GM21717 (cell line): Measurements from ENCODE around the gene ABHD12B.

Source experiments
- ATAC-seq: cut with Tn5 transposase; IDR thresholded peaks from one replicate; pipeline ENCODE4 v1.9.1; 2021; ENCODE audit warnings: mild to moderate bottlenecking, moderate library complexity; ENCODE audit not compliant: unreplicated experiment

Gene ABHD12B

DNA sequence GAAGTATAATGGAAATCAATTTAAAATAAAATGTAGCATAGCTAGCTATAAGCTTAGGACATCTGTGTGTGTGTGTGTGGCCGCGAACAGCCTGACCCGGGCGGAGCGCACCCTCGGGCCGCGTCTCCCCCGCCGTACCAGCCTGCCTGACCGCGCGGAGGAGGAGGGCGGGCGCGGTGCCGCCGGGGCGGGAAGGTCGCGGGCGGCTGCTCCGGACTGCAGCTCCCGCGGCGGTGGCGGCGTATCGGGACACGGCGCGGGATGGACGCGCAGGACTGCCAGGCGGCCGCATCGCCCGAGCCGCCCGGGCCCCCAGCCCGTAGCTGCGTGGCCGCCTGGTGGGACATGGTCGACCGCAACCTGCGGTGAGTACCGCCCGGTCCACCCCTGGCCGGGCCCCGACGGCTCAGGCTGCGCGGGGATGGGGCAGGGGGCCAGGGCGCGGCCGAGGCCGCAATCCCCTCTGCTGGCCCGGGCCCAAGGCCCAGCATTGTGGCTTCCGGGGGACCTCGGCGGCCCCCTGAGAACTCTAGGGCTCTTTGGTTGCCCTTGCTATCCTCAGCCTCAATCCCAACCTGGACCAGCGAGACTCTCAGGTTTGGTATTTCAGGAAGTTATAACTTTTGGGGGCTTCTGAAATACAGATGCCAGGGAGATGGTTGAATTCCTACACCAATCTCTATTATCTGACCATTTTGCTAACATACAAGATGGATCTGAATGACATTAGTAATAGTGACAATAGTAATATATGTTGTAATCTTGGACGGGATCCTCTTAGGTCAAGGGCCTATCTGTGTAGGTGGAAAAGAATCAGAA is at the start of gene ABHD12B:
Gene ABHD12B (plus strand): TSS at position 140 of the 819 bp plus-strand sequence. CDS start 122 bp downstream, at position 262.
- ATAC-seq = no peak

DNA sequence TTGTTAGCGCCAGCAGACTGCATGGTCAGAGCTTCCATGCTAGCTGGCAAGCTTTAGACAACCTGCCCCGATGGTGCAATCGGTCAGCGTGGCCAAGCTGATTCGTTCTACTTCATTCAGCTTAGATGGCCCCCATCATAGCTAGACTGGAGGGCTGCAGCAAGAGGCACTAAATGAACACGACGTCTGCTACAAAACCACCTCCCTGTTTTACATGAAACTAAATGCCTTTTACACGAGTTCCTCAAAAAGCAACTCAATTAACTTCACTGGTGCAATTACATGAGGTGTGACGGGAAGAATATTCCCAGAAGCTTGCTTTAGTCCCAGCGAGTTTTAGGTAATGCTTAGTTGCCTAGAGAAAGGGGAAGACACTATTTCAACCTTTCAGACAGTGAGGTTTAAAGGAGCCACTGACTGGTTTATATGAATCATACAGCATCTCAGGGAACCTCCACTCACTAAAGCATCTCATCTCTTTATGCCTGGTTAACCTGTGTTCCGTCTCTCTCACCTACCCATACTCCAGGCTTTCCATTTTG is 49.3 kb upstream of the ABHD12B start:
- ATAC-seq = no peak

- peak; percentile 28 for ATAC-seq
These were observed 48.6 kb upstream of the ABHD12B start for GRCh38 chr14:50823051-50823761.

- ATAC-seq = peak; percentile 54
These were observed 47.9 kb upstream of the ABHD12B start for GRCh38 chr14:50823762-50824636.

DNA sequence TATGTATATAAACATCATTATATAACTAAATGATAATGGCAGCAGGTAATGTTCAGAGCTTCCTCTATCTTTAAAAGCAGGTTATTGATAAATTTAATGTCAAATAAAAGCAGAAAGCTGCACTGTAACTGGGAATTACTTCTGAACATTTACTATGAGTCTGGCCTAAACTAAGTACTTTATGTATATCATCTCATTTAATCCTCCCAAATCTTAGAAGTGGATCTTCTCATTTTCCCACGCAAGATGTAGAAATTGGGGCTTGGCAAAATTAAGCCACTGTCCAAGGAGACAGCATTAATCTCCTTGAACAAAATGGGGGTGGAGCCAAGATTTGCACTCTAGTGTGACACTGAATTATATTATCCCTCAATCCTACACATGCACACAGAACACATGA is 46.5 kb upstream of the ABHD12B start:
- no peak for ATAC-seq

- ATAC-seq = no peak
These were observed 45.2 kb upstream of the ABHD12B start for GRCh38 chr14:50826681-50827080.

- no peak for ATAC-seq
These were observed 42.9 kb upstream of the ABHD12B start for GRCh38 chr14:50828721-50829488.

GRCh38 chr14:50829489-50830043 is 42.3 kb upstream of the ABHD12B start:
- peak; percentile 3 for ATAC-seq

GRCh38 chr14:50830044-50830931 is 41.6 kb upstream of the ABHD12B start:
- ATAC-seq = peak; percentile 38

DNA sequence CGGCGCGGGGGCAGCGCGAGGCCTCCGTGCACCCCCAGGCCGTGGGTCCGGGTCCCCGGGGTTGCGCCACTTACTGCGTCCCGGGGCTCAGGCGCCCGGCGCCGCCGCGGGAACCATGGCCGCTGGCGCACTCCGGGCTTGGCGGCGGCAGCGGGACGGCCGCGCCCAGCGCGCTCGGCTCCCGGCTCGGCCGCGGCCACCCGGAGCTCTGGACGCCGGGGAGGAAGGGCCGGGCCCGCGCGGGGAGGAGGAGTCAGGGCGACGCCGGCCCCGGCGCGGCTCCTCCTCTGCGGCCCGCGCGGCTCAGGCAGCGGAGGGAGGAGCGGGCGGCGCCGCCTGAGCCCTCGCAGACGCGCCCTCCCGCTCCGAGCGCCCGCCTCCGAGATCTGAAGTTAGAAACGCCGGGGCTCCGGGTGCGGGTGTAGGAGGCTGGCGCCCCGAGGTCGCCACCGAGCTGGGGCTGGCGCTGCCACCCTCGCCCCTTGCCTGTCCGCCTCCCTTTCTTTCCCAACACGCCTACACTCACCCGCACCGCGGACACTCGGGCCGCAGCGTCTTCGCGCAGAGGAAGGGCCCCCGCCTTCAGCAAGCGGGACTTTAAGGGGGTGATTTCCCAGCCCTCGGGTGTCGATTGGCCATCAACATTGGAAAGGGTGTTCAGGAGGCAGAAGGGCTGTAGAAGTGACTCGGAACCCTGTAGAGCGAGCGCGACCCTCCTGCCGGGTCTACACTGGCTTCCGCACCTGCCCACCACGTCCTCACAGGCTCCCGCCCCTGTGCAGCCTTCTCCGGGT is 40.7 kb upstream of the ABHD12B start, which contains the start of gene NIN:
Gene NIN (minus strand): TSS at position 231 of the 794 bp plus-strand sequence. CDS start 9,106 bp downstream, outside the sequence.
- peak; percentile 74 for ATAC-seq

DNA sequence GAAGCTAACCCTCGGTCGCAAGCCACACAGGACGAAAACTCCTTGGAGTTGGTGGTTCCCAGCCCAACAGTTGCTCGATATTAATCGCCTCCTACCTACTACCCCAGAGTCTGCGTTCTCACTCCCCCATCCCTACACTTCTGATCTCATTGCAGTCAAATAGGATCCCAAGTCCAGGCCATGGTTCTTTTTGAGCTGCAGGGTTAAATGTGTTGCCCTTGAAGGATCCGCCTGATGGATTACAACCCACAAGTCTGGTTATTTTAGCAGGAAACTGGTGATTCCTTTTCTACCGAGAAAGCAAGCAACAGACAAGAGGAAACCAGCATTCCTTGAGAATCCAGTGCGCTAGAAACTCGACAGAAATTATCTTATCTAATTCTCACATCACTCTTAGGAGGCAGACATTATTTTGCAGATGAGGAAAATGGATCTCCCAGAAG is 40.1 kb upstream of the ABHD12B start:
- ATAC-seq = no peak

GRCh38 chr14:50832935-50833630 is 38.8 kb upstream of the ABHD12B start:
- no peak for ATAC-seq

DNA sequence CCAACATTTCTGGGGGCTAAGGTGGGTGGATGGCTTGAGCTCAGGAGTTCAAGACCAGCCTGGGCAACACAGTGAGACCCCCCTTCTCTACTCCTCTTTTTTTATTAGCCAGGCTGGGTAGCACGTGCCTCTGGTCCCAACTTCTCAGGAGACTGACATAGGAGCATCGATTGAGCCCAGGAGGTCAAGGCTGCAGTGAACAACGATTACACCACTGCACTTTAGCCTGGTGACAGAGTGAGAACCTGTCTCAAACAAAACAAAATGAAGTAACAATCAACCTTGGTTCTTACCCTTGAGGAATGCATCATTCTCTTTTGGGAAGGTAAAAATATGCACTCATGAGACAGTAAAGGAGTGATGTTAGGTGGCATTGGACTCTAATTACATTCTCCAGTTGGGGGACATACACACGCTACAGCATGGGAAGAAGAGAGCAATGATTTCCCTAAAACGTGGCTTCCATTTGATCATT is 37.0 kb upstream of the ABHD12B start:
- ATAC-seq = no peak

DNA sequence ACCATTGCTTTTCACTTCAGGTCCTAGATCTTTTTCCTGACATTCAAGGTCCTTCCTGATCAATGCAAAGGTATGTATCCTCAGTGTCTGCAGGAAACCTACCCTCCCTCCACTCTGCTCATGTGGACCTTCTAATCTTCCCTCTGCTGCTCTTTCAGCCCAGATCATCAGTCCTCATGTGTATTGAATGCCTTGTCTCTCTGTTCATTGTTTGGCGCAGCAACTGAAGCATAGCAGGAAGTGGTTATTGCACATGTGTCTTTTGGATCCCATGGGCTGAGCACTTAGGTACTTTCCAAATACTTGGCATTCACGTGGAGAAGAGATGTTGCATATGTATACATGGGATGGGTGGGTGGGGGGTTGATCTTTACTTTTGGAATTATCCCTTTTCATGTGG is 36.6 kb upstream of the ABHD12B start:
- no peak for ATAC-seq

DNA sequence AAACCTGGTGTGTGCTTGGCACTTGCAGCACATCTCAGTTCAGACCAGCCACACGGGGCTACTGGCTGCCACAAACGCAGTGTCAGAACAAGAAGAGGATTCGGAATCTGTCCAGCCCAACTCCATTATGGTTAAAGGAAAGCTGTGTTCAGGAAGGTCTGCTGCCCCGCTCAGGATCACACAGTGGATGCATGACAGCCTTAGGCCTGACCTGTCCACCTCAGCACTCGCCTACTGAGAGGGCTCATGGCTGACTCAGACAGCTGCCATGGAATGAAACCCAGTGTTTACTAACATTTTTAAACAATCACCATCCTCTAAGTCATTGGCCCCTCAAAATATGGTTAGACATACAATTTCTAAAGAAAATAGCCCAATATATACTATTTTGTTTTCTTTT is 35.3 kb upstream of the ABHD12B start:
- ATAC-seq = no peak

- ATAC-seq = no peak
These were observed 34.6 kb upstream of the ABHD12B start for GRCh38 chr14:50837271-50837670.

- no peak for ATAC-seq
These were observed 33.9 kb upstream of the ABHD12B start for GRCh38 chr14:50837850-50838470.
